HCT116 (cell line): ENCODE results near the gene SYNC. TPM values are rescaled to one million over a fixed set of nuclear protein-coding genes. Genes with fewer than 3 reads are reported as not detected.

Experiments used
- ATAC-seq: fragments of 200-7000 bp; cut with Tn5 transposase; 2 replicates; pipeline ENCODE4 v1.9.1; 2020; ENCODE audit warnings: mild to moderate bottlenecking, moderate library complexity
- BruUV-seq: library from RNA; stranded (reverse); fragments of 400-500 nt; replicated peaks from 2 replicates; lab custom pipeline; 2021; lab: Mats Ljungman, UMichigan
- CTCF ChIA-PET: fragments of 300-600 bp; sonication (Branson Sonifier 250); formaldehyde crosslinking; loops from one replicate; lab custom pipeline; 2021; ENCODE audit warnings: antibody characterized with exemption; lab: Charles Lee
- POLR2A ChIA-PET: fragments of 300-600, 350-600 bp; sonication (Branson Sonifier 250); formaldehyde crosslinking; loops from one replicate; lab custom pipeline; 2021; ENCODE audit warnings: antibody characterized with exemption; lab: Charles Lee
- RAD21 ChIA-PET, 2 experiments: fragments of 300-600 bp; sonication (Branson Sonifier 250); formaldehyde crosslinking; loops; one replicate each; lab custom pipeline; 2023; ENCODE audit warnings: low total read pairs in 2 of 2; ENCODE audit not compliant: uncharacterized antibody in 2 of 2, unreplicated experiment in 2 of 2, low non-redundant PET in 1 of 2; lab: Charles Lee
- DNase-seq: peaks from one replicate; pipeline ENCODE4 v3.0.0-alpha.2; 2010; ENCODE audit warnings: low read depth, low spot score
- H2AFZ ChIP-seq: fragments of 200-600 bp; shearing (Covaris generic), sonication (generic); 2 replicates; pipeline ENCODE4 v1.6.1; 2017; ENCODE audit warnings: low read depth, mixed run types, mixed read lengths, antibody characterized with exemption, low read length; ENCODE audit not compliant: poor library complexity, severe bottlenecking
- H3K27ac ChIP-seq: 2 replicates; pipeline ENCODE4 v1.5.1; 2012; ENCODE audit warnings: low read depth, low read length
- H3K27me3 ChIP-seq: fragments of 200-600 bp; sonication (generic); 2 replicates; pipeline ENCODE4 v1.6.1; 2016; ENCODE audit warnings: mixed run types, low read length, mixed read lengths; ENCODE audit not compliant: insufficient read depth
- H3K36me3 ChIP-seq, 2 experiments: fragments of 200-500 bp in 1 of 2; fragments of 200-600 bp in 1 of 2; sonication (Bioruptor generic) in 1 of 2; sonication (generic) in 1 of 2; 2 replicates each; pipeline versions ENCODE4 v1.5.1 to v1.6.1; 2014 to 2016; ENCODE audit warnings: low read length in 2 of 2, inconsistent platforms in 1 of 2, mixed read lengths in 1 of 2, mixed run types in 1 of 2; ENCODE audit not compliant: insufficient read depth in 2 of 2, control insufficient read depth in 1 of 2
- H3K4me1 ChIP-seq, 2 experiments: fragments of 200-600 bp in 1 of 2; sonication (generic) in 1 of 2; 2 replicates each; pipeline versions ENCODE4 v1.5.1 to v1.6.1; 2012 to 2017; ENCODE audit warnings: low read length in 2 of 2, inconsistent platforms in 1 of 2, mild to moderate bottlenecking in 1 of 2, mixed read lengths in 1 of 2, mixed run types in 1 of 2, moderate library complexity in 1 of 2; ENCODE audit not compliant: insufficient read depth in 2 of 2, control insufficient read depth in 1 of 2
- H3K4me2 ChIP-seq: fragments of 200-600 bp; sonication (generic); 2 replicates; pipeline ENCODE4 v1.6.1; 2017; ENCODE audit warnings: mixed run types, low read length, mixed read lengths
- H3K4me3 ChIP-seq, 2 experiments: fragments of 200-600 bp in 1 of 2; sonication (generic) in 1 of 2; replicated peaks in 1 of 2; 2 replicates each; pipeline ENCODE4 v1.5.1; 2011 to 2016; ENCODE audit warnings: low read length in 2 of 2, control low read depth in 1 of 2, low read depth in 1 of 2, mild to moderate bottlenecking in 1 of 2, mixed read lengths in 1 of 2, mixed run types in 1 of 2
- H3K79me2 ChIP-seq: fragments of 200-600 bp; sonication (generic); 2 replicates; pipeline ENCODE4 v1.6.1; 2017; ENCODE audit warnings: mild to moderate bottlenecking, mixed run types, low read length, moderate library complexity, mixed read lengths; ENCODE audit not compliant: insufficient read depth
- H3K9ac ChIP-seq: fragments of 200-600 bp; sonication (generic); 2 replicates; pipeline ENCODE4 v1.6.1; 2016; ENCODE audit warnings: low read length, mixed read lengths
- H3K9me2 ChIP-seq: fragments of 200-600 bp; sonication (generic), shearing (Covaris generic); 2 replicates; pipeline ENCODE4 v1.6.1; 2017; ENCODE audit warnings: mixed run types, mild to moderate bottlenecking, moderate library complexity; ENCODE audit not compliant: insufficient read depth
- H3K9me3 ChIP-seq, 2 experiments: fragments of 200-500 bp in 1 of 2; fragments of 200-600 bp in 1 of 2; sonication (Bioruptor generic) in 1 of 2; sonication (generic) in 1 of 2; 2 replicates each; pipeline ENCODE4 v1.6.1; 2014 to 2017; ENCODE audit warnings: low read length in 2 of 2, mixed read lengths in 2 of 2, inconsistent platforms in 1 of 2, low read depth in 1 of 2, mild to moderate bottlenecking in 1 of 2, mixed run types in 1 of 2, moderate library complexity in 1 of 2; ENCODE audit not compliant: control insufficient read depth in 1 of 2, insufficient read depth in 1 of 2
- H4K20me1 ChIP-seq: fragments of 200-600 bp; sonication (generic), shearing (Covaris generic); 2 replicates; pipeline ENCODE4 v1.6.1; 2017; ENCODE audit warnings: mixed run types, mild to moderate bottlenecking, moderate library complexity; ENCODE audit not compliant: insufficient read depth
- ELF1 ChIP-seq: IDR thresholded peaks from 2 replicates; pipeline ENCODE4 v1.6.1; 2012; ENCODE audit warnings: low read depth, borderline replicate concordance
- EZH2 ChIP-seq: fragments of 200-600 bp; sonication (generic); IDR thresholded peaks from 2 replicates; pipeline ENCODE4 v1.6.1; 2017; ENCODE audit warnings: antibody characterized with exemption, mixed run types
- EZH2phosphoT487 ChIP-seq: fragments of 200-600 bp; IDR thresholded peaks from 2 replicates; pipeline ENCODE4 v1.6.1; 2018; ENCODE audit warnings: antibody characterized with exemption, borderline replicate concordance
- FOSL1 ChIP-seq: IDR thresholded peaks from 2 replicates; pipeline ENCODE4 v1.6.1; 2012; ENCODE audit warnings: low read depth
- MAX ChIP-seq: IDR thresholded peaks from 2 replicates; pipeline ENCODE4 v1.6.1; 2012
- POLR2A ChIP-seq: IDR thresholded peaks from 2 replicates; pipeline ENCODE4 v1.7.0; 2011; ENCODE audit warnings: borderline replicate concordance; ENCODE audit not compliant: insufficient read depth, insufficient read length; ENCODE audit errors: extremely low read depth
- REST ChIP-seq: IDR thresholded peaks from 2 replicates; pipeline ENCODE4 v1.6.1; 2012; ENCODE audit warnings: low read depth
- SIN3A ChIP-seq: IDR thresholded peaks from 2 replicates; pipeline ENCODE4 v1.6.1; 2012; ENCODE audit warnings: low read depth
- SP1 ChIP-seq: IDR thresholded peaks from 2 replicates; pipeline ENCODE4 v1.6.1; 2012; ENCODE audit warnings: low read depth
- YY1 ChIP-seq: IDR thresholded peaks from 2 replicates; pipeline ENCODE4 v1.6.1; 2011; ENCODE audit warnings: low read length, low read depth, moderate library complexity, mild to moderate bottlenecking; ENCODE audit not compliant: insufficient replicate concordance; ENCODE audit errors: extremely low read depth
- ZBTB33 ChIP-seq: IDR thresholded peaks from 2 replicates; pipeline ENCODE4 v1.6.1; 2011; ENCODE audit warnings: mild to moderate bottlenecking, low read length, moderate library complexity; ENCODE audit not compliant: insufficient replicate concordance; ENCODE audit errors: extremely low read depth
- ZFX ChIP-seq: fragments of 450-650 bp; IDR thresholded peaks from 2 replicates; pipeline ENCODE4 v1.6.1; 2017
- intact Hi-C: fragments of 100-400 bp; cut with micrococcal nuclease; formaldehyde crosslinking; loops from 2 replicates; pipeline ENCODE4 v1.10.0; 2022
- total RNA-seq: library from RNA; stranded (reverse); gene quantifications from one replicate; pipeline ENCODE4 v1.2.1, GENCODE V29; 2021; ENCODE audit not compliant: unreplicated experiment

The SYNC gene
- total RNA-seq, 1 experiment from 2014 or later: 1.3 TPM

GRCh38 chr1:32743380-32744070 is 41.0 kb upstream of the SYNC start:
- Histone ChIP-seq H3K4me2 (peak overlapping the region; percentile 99), H3K27me3 (no peaks in the 10 kb centered on the region), H3K27ac (peak overlapping the region; percentile 90), H3K36me3 (peaks cover 0 to 6% of the 10 kb centered on the region in 2 experiments; a peak in 1 of 4 replicates), H3K4me3 (peak overlapping the region; percentile 81 to 89), H3K9ac (peak overlapping the region; percentile 93), H3K9me2 (no peaks in the 10 kb centered on the region), H3K79me2 (peaks cover 48% of the 10 kb centered on the region), H2AFZ (no peak overlapping the region), H4K20me1 (no peaks in the 10 kb centered on the region), H3K4me1 (peaks cover 48 to 58% of the 10 kb centered on the region in 2 experiments), H3K9me3 (no peaks in the 10 kb centered on the region)
- BruUV-seq: no TSS peak
- TF ChIP-seq REST (no peak), SP1 (no peak), EZH2 (no peak), POLR2A (no peak), YY1 (no peak), FOSL1 (no peak), EZH2phosphoT487 (no peak), ZFX (no peak), SIN3A (no peak), ELF1 (no peak), MAX (no peak), ZBTB33 (no peak)
- POLR2A ChIA-PET: no interaction called here
- DNase-seq: no peak
- intact Hi-C loops: no loop called here
- CTCF ChIA-PET: no interaction called here
- ATAC-seq: no peak
- RAD21 ChIA-PET: interaction anchor here in 1 of 2 experiments (1.2 kb wide), 1 partner anchor 18 kb away, joined by 5 read pairs; no protein-coding TSS in a partner anchor
